KMS-11 (cell line): Measurements from ENCODE around the gene AFF3.

Experiments
- H2AFZ ChIP-seq: fragments of 200-600 bp; sonication (generic); 2 replicates; pipeline ENCODE4 v1.6.1; 2016; ENCODE audit warnings: antibody characterized with exemption, mixed run types, low read depth
- H3K27ac ChIP-seq: fragments of 200-600 bp; sonication (generic); 2 replicates; pipeline ENCODE4 v1.6.1; 2016; ENCODE audit warnings: mild to moderate bottlenecking, mixed run types
- H3K27me3 ChIP-seq: fragments of 200-600 bp; sonication (generic); 2 replicates; pipeline ENCODE4 v1.6.1; 2017; ENCODE audit warnings: mild to moderate bottlenecking, low read depth, mixed run types, moderate library complexity; ENCODE audit not compliant: insufficient read depth
- H3K36me3 ChIP-seq: fragments of 200-600 bp; sonication (generic); 2 replicates; pipeline ENCODE4 v1.6.1; 2017; ENCODE audit warnings: mild to moderate bottlenecking, mixed run types; ENCODE audit not compliant: insufficient read depth
- H3K4me1 ChIP-seq: fragments of 200-600 bp; sonication (generic); 2 replicates; pipeline ENCODE4 v1.6.1; 2016; ENCODE audit warnings: mild to moderate bottlenecking, low read depth, mixed run types; ENCODE audit not compliant: poor library complexity, severe bottlenecking
- H3K4me2 ChIP-seq: fragments of 200-600 bp; sonication (generic); 2 replicates; pipeline ENCODE4 v1.7.0; 2016; ENCODE audit warnings: mild to moderate bottlenecking, mixed run types
- H3K4me3 ChIP-seq: fragments of 200-600 bp; sonication (generic); IDR thresholded peaks from 2 replicates; pipeline ENCODE4 v1.6.1; 2017; ENCODE audit warnings: low read depth, low read length, mixed read lengths; ENCODE audit not compliant: insufficient read depth
- H3K79me2 ChIP-seq: fragments of 200-600 bp; sonication (generic); 2 replicates; pipeline ENCODE4 v1.6.1; 2016; ENCODE audit warnings: low read depth, mixed run types; ENCODE audit not compliant: insufficient read depth
- H3K9ac ChIP-seq: fragments of 200-600 bp; sonication (generic); 2 replicates; pipeline ENCODE4 v1.6.1; 2016; ENCODE audit warnings: mild to moderate bottlenecking, mixed run types
- H4K20me1 ChIP-seq: fragments of 200-600 bp; sonication (generic); 2 replicates; pipeline ENCODE4 v1.6.1; 2016; ENCODE audit warnings: mild to moderate bottlenecking, mixed run types; ENCODE audit not compliant: insufficient read depth
- TF ChIP-seq, protein P1 (sequence below): fragments of 200-600 bp; sonication (generic); conservative IDR thresholded peaks from 2 replicates; pipeline ENCODE4 v1.6.1; 2017; ENCODE audit warnings: low read depth, mild to moderate bottlenecking, antibody characterized with exemption, low read length, moderate library complexity, mixed read lengths

Gene AFF3

GRCh38 chr2:99794414-99794813 is 348.0 kb downstream of the AFF3 start:
- TF ChIP-seq, protein P1, sequence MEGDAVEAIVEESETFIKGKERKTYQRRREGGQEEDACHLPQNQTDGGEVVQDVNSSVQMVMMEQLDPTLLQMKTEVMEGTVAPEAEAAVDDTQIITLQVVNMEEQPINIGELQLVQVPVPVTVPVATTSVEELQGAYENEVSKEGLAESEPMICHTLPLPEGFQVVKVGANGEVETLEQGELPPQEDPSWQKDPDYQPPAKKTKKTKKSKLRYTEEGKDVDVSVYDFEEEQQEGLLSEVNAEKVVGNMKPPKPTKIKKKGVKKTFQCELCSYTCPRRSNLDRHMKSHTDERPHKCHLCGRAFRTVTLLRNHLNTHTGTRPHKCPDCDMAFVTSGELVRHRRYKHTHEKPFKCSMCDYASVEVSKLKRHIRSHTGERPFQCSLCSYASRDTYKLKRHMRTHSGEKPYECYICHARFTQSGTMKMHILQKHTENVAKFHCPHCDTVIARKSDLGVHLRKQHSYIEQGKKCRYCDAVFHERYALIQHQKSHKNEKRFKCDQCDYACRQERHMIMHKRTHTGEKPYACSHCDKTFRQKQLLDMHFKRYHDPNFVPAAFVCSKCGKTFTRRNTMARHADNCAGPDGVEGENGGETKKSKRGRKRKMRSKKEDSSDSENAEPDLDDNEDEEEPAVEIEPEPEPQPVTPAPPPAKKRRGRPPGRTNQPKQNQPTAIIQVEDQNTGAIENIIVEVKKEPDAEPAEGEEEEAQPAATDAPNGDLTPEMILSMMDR = no peak
- Histone ChIP-seq H2AFZ (no peak overlapping the region), H3K36me3 (no peaks in the 10 kb centered on the region; the same call in 1 of the 2 replicates), H3K4me1 (peaks cover 9% of the 10 kb centered on the region), H3K4me2 (no peak overlapping the region), H3K4me3 (no peak overlapping the region), H3K27me3 (no peaks in the 10 kb centered on the region), H3K27ac (no peak overlapping the region), H3K9ac (no peak overlapping the region), H3K79me2 (no peaks in the 10 kb centered on the region), H4K20me1 (no peaks in the 10 kb centered on the region)

- Histone ChIP-seq H4K20me1 (no peaks in the 10 kb centered on the region), H2AFZ (no peak overlapping the region), H3K9ac (no peak overlapping the region), H3K4me1 (peaks cover 10% of the 10 kb centered on the region), H3K79me2 (no peaks in the 10 kb centered on the region), H3K27ac (no peak overlapping the region), H3K27me3 (no peaks in the 10 kb centered on the region), H3K4me2 (no peak overlapping the region), H3K36me3 (no peaks in the 10 kb centered on the region; the same call in 1 of the 2 replicates), H3K4me3 (no peak overlapping the region)
- TF ChIP-seq, protein P1 = no peak
Measured at GRCh38 chr2:99793022-99793421, 349.4 kb downstream of the AFF3 start.

DNA sequence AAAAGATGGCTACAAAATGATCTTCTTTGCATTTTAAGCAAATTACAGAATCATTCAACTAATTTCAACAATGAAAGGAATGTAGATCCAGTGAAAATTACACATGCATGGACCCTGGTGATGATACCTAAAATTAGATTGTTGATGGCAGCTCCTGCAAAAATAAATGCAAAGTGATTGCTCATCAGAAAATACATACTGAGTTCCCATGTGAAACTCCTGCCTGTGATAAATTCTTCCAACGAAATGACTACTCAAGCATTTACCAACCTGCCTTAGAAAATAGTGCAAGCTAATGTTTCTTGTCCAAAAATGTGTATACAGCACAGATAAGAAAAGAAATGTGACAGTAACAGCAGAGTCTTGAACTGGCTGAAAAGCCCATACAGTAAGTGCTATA is 352.5 kb downstream of the AFF3 start:
- H3K79me2 ChIP-seq = no peaks in the 10 kb centered on the region
- H3K9ac ChIP-seq = no peak overlapping the region
- H3K36me3 ChIP-seq = no peaks in the 10 kb centered on the region
- peaks cover 10% of the 10 kb centered on the region for H3K4me1 ChIP-seq
- H4K20me1 ChIP-seq = no peaks in the 10 kb centered on the region
- TF ChIP-seq, protein P1 = no peak
- no peak overlapping the region for H3K4me3 ChIP-seq
- no peak overlapping the region for H3K27ac ChIP-seq
- H3K4me2 ChIP-seq = no peak overlapping the region; the same call in 1 of the 2 replicates
- H2AFZ ChIP-seq = no peak overlapping the region
- no peaks in the 10 kb centered on the region for H3K27me3 ChIP-seq

- Histone ChIP-seq H3K27me3 (no peaks in the 10 kb centered on the region), H3K4me1 (peaks cover 10% of the 10 kb centered on the region), H3K36me3 (no peaks in the 10 kb centered on the region), H3K9ac (no peak overlapping the region), H3K27ac (no peak overlapping the region), H4K20me1 (no peaks in the 10 kb centered on the region), H2AFZ (no peak overlapping the region), H3K4me3 (no peak overlapping the region), H3K79me2 (no peaks in the 10 kb centered on the region), H3K4me2 (no peak overlapping the region)
- TF ChIP-seq, protein P1 = no peak
Measured at GRCh38 chr2:99787769-99788382, 354.5 kb downstream of the AFF3 start.
